GM23338 (cell line): Measurements from ENCODE around the gene AGFG2. TPM values are rescaled to one million over a fixed set of nuclear protein-coding genes. Genes with fewer than 3 reads are reported as not detected.

Experiments
- ATAC-seq: fragments of 200-7000 bp; cut with Tn5 transposase; 3 replicates; pipeline ENCODE4 v1.9.1; 2020
- DNase-seq: peaks from one replicate; pipeline ENCODE4 v3.0.0-alpha.2; 2015; ENCODE audit warnings: low spot score
- H2AFZ ChIP-seq: fragments of 200-600 bp; sonication (generic); 2 replicates; pipeline ENCODE4 v1.8.0; 2016; ENCODE audit warnings: antibody characterized with exemption, mild to moderate bottlenecking, moderate library complexity
- H3F3A ChIP-seq: fragments of 200-600 bp; sonication (generic); replicated peaks from 2 replicates; pipeline ENCODE4 v1.8.0; 2017; ENCODE audit warnings: antibody characterized with exemption, mixed run types, low read depth
- H3K27ac ChIP-seq: fragments of 200-600 bp; sonication (generic); 2 replicates; pipeline ENCODE4 v1.6.1; 2016; ENCODE audit warnings: low read depth
- H3K27me3 ChIP-seq: fragments of 200-600 bp; sonication (generic); 2 replicates; pipeline ENCODE4 v1.8.0; 2016; ENCODE audit warnings: mild to moderate bottlenecking, mixed run types, moderate library complexity; ENCODE audit not compliant: insufficient read depth
- H3K36me3 ChIP-seq: fragments of 200-600 bp; sonication (generic); 2 replicates; pipeline ENCODE4 v1.8.0; 2016; ENCODE audit warnings: mild to moderate bottlenecking; ENCODE audit not compliant: insufficient read depth
- H3K4me1 ChIP-seq: fragments of 200-600 bp; sonication (generic); 2 replicates; pipeline ENCODE4 v1.8.0; 2016; ENCODE audit warnings: mild to moderate bottlenecking, moderate library complexity; ENCODE audit not compliant: insufficient read depth
- H3K4me2 ChIP-seq: fragments of 200-600 bp; sonication (generic); 2 replicates; pipeline ENCODE4 v1.7.1; 2017; ENCODE audit warnings: mixed run types
- H3K4me3 ChIP-seq: fragments of 200-600 bp; sonication (generic); 2 replicates; pipeline ENCODE4 v1.6.1; 2016; ENCODE audit warnings: mixed run types
- H3K79me2 ChIP-seq: fragments of 200-600 bp; sonication (generic); replicated peaks from 2 replicates; pipeline ENCODE4 v1.8.0; 2017; ENCODE audit warnings: mild to moderate bottlenecking; ENCODE audit not compliant: insufficient read depth
- H3K9me2 ChIP-seq: fragments of 200-600 bp; sonication (generic); 2 replicates; pipeline ENCODE4 v1.8.0; 2017; ENCODE audit not compliant: insufficient read depth
- H4K20me1 ChIP-seq: fragments of 200-600 bp; sonication (generic); replicated peaks from 2 replicates; pipeline ENCODE4 v1.8.0; 2017; ENCODE audit warnings: mild to moderate bottlenecking; ENCODE audit not compliant: insufficient read depth
- H3K27ac Mint-ChIP-seq: 2 replicates; pipeline ENCODE4 v1.8.0; 2020; ENCODE audit warnings: inconsistent platforms, mild to moderate bottlenecking, moderate library complexity, mixed read lengths
- H3K27me3 Mint-ChIP-seq: 3 replicates; pipeline ENCODE4 v1.8.0; 2022; ENCODE audit warnings: low read depth, mild to moderate bottlenecking, moderate library complexity, mixed read lengths, inconsistent platforms; ENCODE audit not compliant: insufficient read depth, poor library complexity
- H3K36me3 Mint-ChIP-seq: 3 replicates; pipeline ENCODE4 v1.8.0; 2021; ENCODE audit warnings: low read depth, mild to moderate bottlenecking, inconsistent platforms, moderate library complexity, mixed read lengths
- H3K4me1 Mint-ChIP-seq: 3 replicates; pipeline ENCODE4 v1.8.0; 2020; ENCODE audit warnings: mild to moderate bottlenecking, inconsistent platforms, mixed read lengths
- H3K4me3 Mint-ChIP-seq: 3 replicates; pipeline ENCODE4 v1.8.0; 2021; ENCODE audit warnings: moderate library complexity, mild to moderate bottlenecking, inconsistent platforms, mixed read lengths
- H3K9me3 Mint-ChIP-seq: 3 replicates; pipeline ENCODE4 v1.8.0; 2020; ENCODE audit warnings: moderate library complexity, mild to moderate bottlenecking, inconsistent platforms, mixed read lengths
- CREB1 ChIP-seq: fragments of 250-450 bp; sonication (Bioruptor Pico); IDR thresholded peaks from 2 replicates; pipeline ENCODE4 v1.5.0; 2020; ENCODE audit warnings: low read depth, mild to moderate bottlenecking, moderate library complexity
- CTCF ChIP-seq, 2 experiments: fragments of 200-600 bp in 1 of 2; sonication (generic) in 1 of 2; conservative IDR thresholded peaks; 2 replicates each; pipeline versions ENCODE4 v1.5.1 to v1.6.1; 2016 to 2017; ENCODE audit warnings: antibody characterized with exemption in 2 of 2, low read depth in 2 of 2, mild to moderate bottlenecking in 2 of 2, moderate library complexity in 1 of 2
- ETS1 ChIP-seq: IDR thresholded peaks from 2 replicates; pipeline ENCODE4 v1.6.1; 2016; ENCODE audit warnings: antibody characterized with exemption
- EZH2 ChIP-seq: fragments of 200-600 bp; sonication (generic); IDR thresholded peaks from one replicate; pipeline ENCODE4 v1.8.0; 2017; ENCODE audit warnings: antibody characterized with exemption, mild to moderate bottlenecking, low read depth; ENCODE audit not compliant: unreplicated experiment
- EZH2phosphoT487 ChIP-seq: fragments of 200-600 bp; sonication (generic); IDR thresholded peaks from one replicate; pipeline ENCODE4 v1.8.1; 2018; ENCODE audit warnings: antibody characterized with exemption; ENCODE audit not compliant: unreplicated experiment
- JUNB ChIP-seq: IDR thresholded peaks from one replicate; pipeline ENCODE4 v1.6.1; 2016; ENCODE audit warnings: antibody characterized with exemption; ENCODE audit not compliant: unreplicated experiment
- NANOG ChIP-seq: IDR thresholded peaks from 2 replicates; pipeline ENCODE4 v1.6.1; 2016; ENCODE audit warnings: antibody characterized with exemption, borderline replicate concordance
- POLR2AphosphoS5 ChIP-seq: IDR thresholded peaks from 2 replicates; pipeline ENCODE4 v1.6.1; 2016; ENCODE audit warnings: antibody characterized with exemption, low read depth
- STAT1 ChIP-seq: IDR thresholded peaks from one replicate; pipeline ENCODE4 v1.6.1; 2016; ENCODE audit warnings: antibody characterized with exemption; ENCODE audit not compliant: unreplicated experiment
- ZNF114 ChIP-seq: fragments of 250-450 bp; sonication (Bioruptor Pico); IDR thresholded peaks from 2 replicates; pipeline ENCODE4 v1.5.0; 2020; ENCODE audit warnings: mild to moderate bottlenecking, moderate library complexity
- ZNF331 ChIP-seq: fragments of 250-450 bp; sonication (Bioruptor Pico); IDR thresholded peaks from 2 replicates; pipeline ENCODE4 v1.5.0; 2020; ENCODE audit warnings: low read depth, mild to moderate bottlenecking, moderate library complexity
- ZNF462 ChIP-seq: fragments of 250-450 bp; sonication (Bioruptor Pico); IDR thresholded peaks from 2 replicates; pipeline ENCODE4 v1.5.0; 2020; ENCODE audit warnings: mild to moderate bottlenecking, moderate library complexity
- polyA plus RNA-seq: library from polyadenylated mRNA; unstranded; fragments of >200 nt; fragmentation: Nextera tagmentation; extraction: Ambion mirVana; gene quantifications from 2 replicates; pipeline ENCODE4 v1.2.1, GENCODE V29; 2016
- total RNA-seq: library from RNA; depleted of rRNA; stranded (reverse); fragments of >200 nt; shearing (Covaris generic); gene quantifications from 2 replicates; pipeline ENCODE4 v1.2.3, GENCODE V29; 2014
- TF ChIP-seq, protein P1 (sequence below): IDR thresholded peaks from one replicate; pipeline ENCODE4 v1.6.1; 2018; ENCODE audit warnings: antibody characterized with exemption; ENCODE audit not compliant: unreplicated experiment

The AGFG2 gene
- total and polyA plus RNA-seq, 2 experiments from 2014 or later = 2.3 to 8.9 TPM

GRCh38 chr7:100613412-100614175, 74.6 kb downstream of the AGFG2 start:
- no peaks in the 10 kb centered on the region for H3K9me2 ChIP-seq
- H3K36me3 ChIP-seq = peaks cover 3% of the 10 kb centered on the region; the same call in 1 of the 2 replicates
- H3F3A ChIP-seq = peaks cover 5% of the 10 kb centered on the region; the same call in 1 of the 2 replicates
- TF ChIP-seq ETS1 (no peak), ZNF331 (CRISPR knock-in tag) (no peak), JUNB (no peak), POLR2AphosphoS5 (no peak), EZH2phosphoT487 (no peak), EZH2 (no peak), ZNF462 (no peak), ZNF114 (CRISPR knock-in tag) (no peak), STAT1 (no peak), CTCF (conservative IDR thresholded peaks at IDR 0.05; ENCODE audit: low read depth in 2 of 2) (no peak), NANOG (no peak), CREB1 (CRISPR knock-in tag) (no peak)
- TF ChIP-seq, protein P1, sequence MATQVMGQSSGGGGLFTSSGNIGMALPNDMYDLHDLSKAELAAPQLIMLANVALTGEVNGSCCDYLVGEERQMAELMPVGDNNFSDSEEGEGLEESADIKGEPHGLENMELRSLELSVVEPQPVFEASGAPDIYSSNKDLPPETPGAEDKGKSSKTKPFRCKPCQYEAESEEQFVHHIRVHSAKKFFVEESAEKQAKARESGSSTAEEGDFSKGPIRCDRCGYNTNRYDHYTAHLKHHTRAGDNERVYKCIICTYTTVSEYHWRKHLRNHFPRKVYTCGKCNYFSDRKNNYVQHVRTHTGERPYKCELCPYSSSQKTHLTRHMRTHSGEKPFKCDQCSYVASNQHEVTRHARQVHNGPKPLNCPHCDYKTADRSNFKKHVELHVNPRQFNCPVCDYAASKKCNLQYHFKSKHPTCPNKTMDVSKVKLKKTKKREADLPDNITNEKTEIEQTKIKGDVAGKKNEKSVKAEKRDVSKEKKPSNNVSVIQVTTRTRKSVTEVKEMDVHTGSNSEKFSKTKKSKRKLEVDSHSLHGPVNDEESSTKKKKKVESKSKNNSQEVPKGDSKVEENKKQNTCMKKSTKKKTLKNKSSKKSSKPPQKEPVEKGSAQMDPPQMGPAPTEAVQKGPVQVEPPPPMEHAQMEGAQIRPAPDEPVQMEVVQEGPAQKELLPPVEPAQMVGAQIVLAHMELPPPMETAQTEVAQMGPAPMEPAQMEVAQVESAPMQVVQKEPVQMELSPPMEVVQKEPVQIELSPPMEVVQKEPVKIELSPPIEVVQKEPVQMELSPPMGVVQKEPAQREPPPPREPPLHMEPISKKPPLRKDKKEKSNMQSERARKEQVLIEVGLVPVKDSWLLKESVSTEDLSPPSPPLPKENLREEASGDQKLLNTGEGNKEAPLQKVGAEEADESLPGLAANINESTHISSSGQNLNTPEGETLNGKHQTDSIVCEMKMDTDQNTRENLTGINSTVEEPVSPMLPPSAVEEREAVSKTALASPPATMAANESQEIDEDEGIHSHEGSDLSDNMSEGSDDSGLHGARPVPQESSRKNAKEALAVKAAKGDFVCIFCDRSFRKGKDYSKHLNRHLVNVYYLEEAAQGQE = no peak
- Mint-ChIP-seq H3K36me3 (peaks cover 6% of the 10 kb centered on the region), H3K4me3 (peak overlapping the region; percentile 97), H3K9me3 (no peaks in the 10 kb centered on the region), H3K27ac (no peak overlapping the region), H3K27me3 (peaks cover 13% of the 10 kb centered on the region), H3K4me1 (no peaks in the 10 kb centered on the region; the same call in 1 of the 3 replicates)
- no peak overlapping the region for H2AFZ ChIP-seq
- ATAC-seq (no peak), DNase-seq (no peak)
- no peak overlapping the region for H3K27ac ChIP-seq
- no peaks in the 10 kb centered on the region for H3K27me3 ChIP-seq
- peak overlapping the region; percentile 100 for H3K4me2 ChIP-seq
- H3K4me1 ChIP-seq = peaks cover 3% of the 10 kb centered on the region; the same call in 1 of the 2 replicates
- no peaks in the 10 kb centered on the region for H3K79me2 ChIP-seq
- no peaks in the 10 kb centered on the region for H4K20me1 ChIP-seq
- peak overlapping the region; percentile 52 for H3K4me3 ChIP-seq
